ENCODE measurements around the gene OR2K2.
"Not testable (repeated sequence)": the region's sequence is repeated elsewhere in the genome, so short reads cannot be mapped to it uniquely, and the experiment has no call there.

OR2K2 gene

GRCh38 chr9:111350556-111350955, 20.5 kb upstream of the OR2K2 start:
- Histone ChIP-seq H3K4me3 (ENCODE audit: insufficient read depth, low read length, poor library complexity, severe bottlenecking) (no peak overlapping the region), H4K20me1 (ENCODE audit: low read depth, low read length) (no peaks in the 10 kb centered on the region), H3K27ac (ENCODE audit: low read depth, low read length) (no peak overlapping the region), H3K36me3 (ENCODE audit: low read length) (no peaks in the 10 kb centered on the region), H3K9me2 (replicated peaks; ENCODE audit: insufficient read depth, low read length) (no peaks in the 10 kb centered on the region), H3K79me2 (ENCODE audit: insufficient read depth, low read length) (no peaks in the 10 kb centered on the region), H2AFZ (ENCODE audit: low read depth, low read length, severe bottlenecking) (no peak overlapping the region), H3K9me3 (ENCODE audit: insufficient read depth, low read length) (no peaks in the 10 kb centered on the region), H3K9ac (ENCODE audit: low read length) (no peak overlapping the region), H3K4me2 (ENCODE audit: low read depth, low read length, poor library complexity, severe bottlenecking) (no peak overlapping the region), H3K27me3 (ENCODE audit: low read length) (no peaks in the 10 kb centered on the region), H3F3A (ENCODE audit: insufficient read depth) (no peaks in the 10 kb centered on the region)
- TF ChIP-seq EZH2phosphoT487 (conservative IDR thresholded peaks at IDR 0.05; ENCODE audit: low read length), result no peak
- TF ChIP-seq CTCF (IDR thresholded peaks at IDR 0.05; ENCODE audit: insufficient read depth, low read length, poor library complexity, severe bottlenecking), result no peak

GRCh38 chr9:111349766-111350165, 19.7 kb upstream of the OR2K2 start:
- Histone ChIP-seq H3K9ac (ENCODE audit: low read length) (no peak overlapping the region), H3K4me2 (ENCODE audit: low read depth, low read length, poor library complexity, severe bottlenecking) (no peak overlapping the region), H3K27me3 (ENCODE audit: low read length) (no peaks in the 10 kb centered on the region), H4K20me1 (ENCODE audit: low read depth, low read length) (no peaks in the 10 kb centered on the region), H2AFZ (ENCODE audit: low read depth, low read length, severe bottlenecking) (no peak overlapping the region), H3K36me3 (ENCODE audit: low read length) (no peaks in the 10 kb centered on the region), H3K4me3 (ENCODE audit: insufficient read depth, low read length, poor library complexity, severe bottlenecking) (no peak overlapping the region), H3K27ac (ENCODE audit: low read depth, low read length) (no peak overlapping the region), H3F3A (ENCODE audit: insufficient read depth) (no peaks in the 10 kb centered on the region), H3K79me2 (ENCODE audit: insufficient read depth, low read length) (no peaks in the 10 kb centered on the region), H3K9me3 (ENCODE audit: insufficient read depth, low read length) (no peaks in the 10 kb centered on the region), H3K9me2 (replicated peaks; ENCODE audit: insufficient read depth, low read length) (no peaks in the 10 kb centered on the region)
- TF ChIP-seq CTCF (IDR thresholded peaks at IDR 0.05; ENCODE audit: insufficient read depth, low read length, poor library complexity, severe bottlenecking) (no peak), EZH2phosphoT487 (conservative IDR thresholded peaks at IDR 0.05; ENCODE audit: low read length) (no peak)

GRCh38 chr9:111348821-111349271, 18.8 kb upstream of the OR2K2 start:
- Histone ChIP-seq H3K9me3 (ENCODE audit: insufficient read depth, low read length) (no peaks in the 10 kb centered on the region), H3K36me3 (ENCODE audit: low read length) (no peaks in the 10 kb centered on the region), H3F3A (ENCODE audit: insufficient read depth) (no peaks in the 10 kb centered on the region), H3K27ac (ENCODE audit: low read depth, low read length) (no peak overlapping the region), H3K4me2 (ENCODE audit: low read depth, low read length, poor library complexity, severe bottlenecking) (no peak overlapping the region), H2AFZ (ENCODE audit: low read depth, low read length, severe bottlenecking) (no peak overlapping the region), H3K4me3 (ENCODE audit: insufficient read depth, low read length, poor library complexity, severe bottlenecking) (no peak overlapping the region), H3K9ac (ENCODE audit: low read length) (no peak overlapping the region), H3K27me3 (ENCODE audit: low read length) (no peaks in the 10 kb centered on the region), H3K79me2 (ENCODE audit: insufficient read depth, low read length) (no peaks in the 10 kb centered on the region), H4K20me1 (ENCODE audit: low read depth, low read length) (no peaks in the 10 kb centered on the region), H3K9me2 (replicated peaks; ENCODE audit: insufficient read depth, low read length) (no peaks in the 10 kb centered on the region)
- TF ChIP-seq EZH2phosphoT487 (conservative IDR thresholded peaks at IDR 0.05; ENCODE audit: low read length) (no peak), CTCF (IDR thresholded peaks at IDR 0.05; ENCODE audit: insufficient read depth, low read length, poor library complexity, severe bottlenecking) (no peak)

GRCh38 chr9:111334318-111334863, 4.4 kb upstream of the OR2K2 start:
- H3K4me2 ChIP-seq (ENCODE audit: low read depth, low read length, poor library complexity, severe bottlenecking); H2AFZ ChIP-seq (ENCODE audit: low read depth, low read length, severe bottlenecking); H3F3A ChIP-seq (ENCODE audit: insufficient read depth); H3K27ac ChIP-seq (ENCODE audit: low read depth, low read length); H4K20me1 ChIP-seq (ENCODE audit: low read depth, low read length); H3K9ac ChIP-seq (ENCODE audit: low read length); H3K9me3 ChIP-seq (ENCODE audit: insufficient read depth, low read length); H3K36me3 ChIP-seq (ENCODE audit: low read length); H3K4me3 ChIP-seq (ENCODE audit: insufficient read depth, low read length, poor library complexity, severe bottlenecking); H3K79me2 ChIP-seq (ENCODE audit: insufficient read depth, low read length); H3K9me2 ChIP-seq (replicated peaks; ENCODE audit: insufficient read depth, low read length); H3K27me3 ChIP-seq (ENCODE audit: low read length): not testable (repeated sequence)

All from SU-DHL-6 (cell line).